Fibroblast of villous mesenchyme (primary cell): ENCODE measurements around the gene TSPAN4. TPM values are rescaled to one million over a fixed set of nuclear protein-coding genes. Genes with fewer than 3 reads are reported as not detected.

ENCODE experiments used
- DNase-seq: peaks from one replicate; pipeline ENCODE4 v3.0.0-alpha.2; 2010; ENCODE audit warnings: low read depth
- H3K4me3 ChIP-seq: 2 replicates; pipeline ENCODE4 v1.5.1; 2011; ENCODE audit warnings: low read depth, mild to moderate bottlenecking, low read length
- total RNA-seq: library from RNA; depleted of rRNA; stranded (reverse); fragments of >200 nt; gene quantifications from 2 replicates; pipeline ENCODE4 v1.2.3, GENCODE V29; 2012
- TF ChIP-seq, protein P1 (sequence below): IDR thresholded peaks from 2 replicates; pipeline ENCODE4 v1.5.1; 2012; ENCODE audit warnings: low read depth, mild to moderate bottlenecking, low read length; ENCODE audit not compliant: insufficient read depth

Gene TSPAN4
- total RNA-seq, 1 donor: 113 TPM

DNA sequence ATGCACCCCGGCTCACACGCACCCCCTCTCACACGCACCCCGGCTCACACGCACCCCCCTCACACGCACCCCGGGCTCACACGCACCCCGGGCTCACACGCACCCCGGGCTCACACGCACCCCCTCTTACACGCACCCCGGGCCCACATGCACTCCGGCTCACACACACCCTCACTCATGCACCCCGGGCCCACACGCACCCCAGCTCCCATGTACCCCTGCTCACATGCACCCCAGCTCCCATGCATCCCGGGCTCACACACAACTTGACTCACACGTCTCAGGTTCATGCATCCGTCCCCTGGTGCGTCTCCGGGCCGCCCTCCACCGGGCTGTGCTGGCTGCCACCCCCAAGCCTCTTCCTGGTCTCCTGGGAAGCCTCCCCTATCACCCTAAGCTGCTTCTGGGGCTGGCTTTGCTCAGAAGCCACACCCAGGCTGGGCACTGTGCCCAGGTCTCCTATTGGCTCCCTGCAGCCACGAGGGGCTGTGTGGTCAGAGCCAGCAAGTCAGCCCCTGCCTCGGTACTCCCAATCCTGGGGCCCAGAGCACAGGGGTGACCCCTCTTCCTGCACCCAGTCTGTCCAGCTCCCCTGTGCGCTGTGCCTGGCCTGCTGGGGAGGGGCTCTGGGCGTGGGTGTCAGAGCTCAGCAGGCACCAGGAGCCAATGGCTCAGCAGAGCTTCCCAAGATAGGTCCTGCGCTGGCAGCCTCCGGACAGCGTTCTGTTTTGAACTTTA is 16.9 kb downstream of the TSPAN4 start:
- peak overlapping the region; percentile 60 for H3K4me3 ChIP-seq
- DNase-seq: peak; percentile 98

DNA sequence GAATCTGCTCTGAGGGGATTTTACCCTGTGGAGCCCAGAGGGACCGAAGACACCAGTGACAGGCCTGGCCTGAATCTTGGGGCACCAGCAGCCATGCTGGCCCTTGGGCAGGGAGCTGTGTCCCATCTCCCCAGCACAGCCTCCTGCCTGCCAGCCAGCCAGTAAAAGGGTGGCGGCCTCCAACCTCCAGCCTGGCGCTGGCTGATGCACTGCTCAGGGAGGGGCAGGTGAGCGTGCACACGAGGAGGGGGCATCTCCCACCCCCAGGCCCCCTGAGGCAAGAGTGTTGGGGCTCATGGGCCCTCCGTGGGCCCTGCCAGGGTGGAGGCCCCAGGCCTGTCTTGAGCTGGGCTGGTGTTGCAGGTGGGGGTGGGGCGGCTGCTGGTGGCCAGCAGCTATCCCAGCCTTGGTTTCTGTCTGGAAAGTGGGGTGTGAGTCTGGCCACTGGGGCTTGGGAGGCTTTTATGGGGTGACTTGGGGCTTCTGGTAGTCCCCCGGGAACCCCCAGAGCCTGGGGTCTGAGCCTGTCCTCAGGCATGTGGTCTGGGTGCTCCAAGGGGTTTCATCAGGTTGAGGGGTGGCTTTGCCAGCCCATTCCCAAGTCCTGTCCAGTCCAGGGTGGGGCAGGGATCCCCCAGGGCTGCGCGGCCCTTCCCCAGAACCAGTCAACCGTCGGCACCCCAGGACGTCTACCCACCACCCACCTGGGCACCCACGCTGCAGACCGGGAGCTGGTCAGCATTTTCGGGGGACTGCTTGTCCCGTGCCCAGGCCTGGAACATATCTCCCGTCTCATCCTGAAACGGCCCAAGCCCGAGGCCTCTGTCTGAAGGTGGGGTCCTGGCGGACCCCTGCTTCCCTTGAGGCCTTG is 17.8 kb downstream of the TSPAN4 start:
- H3K4me3 ChIP-seq: peak overlapping the region; percentile 60
- TF ChIP-seq, protein P1, sequence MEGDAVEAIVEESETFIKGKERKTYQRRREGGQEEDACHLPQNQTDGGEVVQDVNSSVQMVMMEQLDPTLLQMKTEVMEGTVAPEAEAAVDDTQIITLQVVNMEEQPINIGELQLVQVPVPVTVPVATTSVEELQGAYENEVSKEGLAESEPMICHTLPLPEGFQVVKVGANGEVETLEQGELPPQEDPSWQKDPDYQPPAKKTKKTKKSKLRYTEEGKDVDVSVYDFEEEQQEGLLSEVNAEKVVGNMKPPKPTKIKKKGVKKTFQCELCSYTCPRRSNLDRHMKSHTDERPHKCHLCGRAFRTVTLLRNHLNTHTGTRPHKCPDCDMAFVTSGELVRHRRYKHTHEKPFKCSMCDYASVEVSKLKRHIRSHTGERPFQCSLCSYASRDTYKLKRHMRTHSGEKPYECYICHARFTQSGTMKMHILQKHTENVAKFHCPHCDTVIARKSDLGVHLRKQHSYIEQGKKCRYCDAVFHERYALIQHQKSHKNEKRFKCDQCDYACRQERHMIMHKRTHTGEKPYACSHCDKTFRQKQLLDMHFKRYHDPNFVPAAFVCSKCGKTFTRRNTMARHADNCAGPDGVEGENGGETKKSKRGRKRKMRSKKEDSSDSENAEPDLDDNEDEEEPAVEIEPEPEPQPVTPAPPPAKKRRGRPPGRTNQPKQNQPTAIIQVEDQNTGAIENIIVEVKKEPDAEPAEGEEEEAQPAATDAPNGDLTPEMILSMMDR: no peak
- no peak for DNase-seq

More for the DNA sequence above, 16.9 kb downstream of the TSPAN4 start:
- TF ChIP-seq, protein P1: no peak

DNA sequence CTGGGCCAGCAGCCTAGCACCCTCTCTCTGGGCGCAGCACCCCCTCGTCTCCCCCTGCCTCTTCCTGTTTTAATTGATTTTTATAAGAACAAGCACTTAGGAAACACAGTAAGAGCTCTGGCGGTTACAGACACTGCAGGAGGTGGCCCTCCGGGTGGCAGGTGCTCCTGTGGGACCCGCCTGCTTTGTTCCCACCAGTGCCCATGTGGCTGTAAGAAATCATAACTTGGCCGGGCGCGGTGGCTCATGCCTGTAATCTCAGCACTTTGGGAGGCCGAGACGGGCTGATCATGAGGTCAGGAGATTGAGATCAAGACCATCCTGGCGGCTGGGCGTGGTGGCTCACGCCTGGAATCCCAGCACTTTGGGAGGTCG is 18.4 kb downstream of the TSPAN4 start:
- no peak overlapping the region for H3K4me3 ChIP-seq
- DNase-seq: no peak
- TF ChIP-seq, protein P1: no peak

DNA sequence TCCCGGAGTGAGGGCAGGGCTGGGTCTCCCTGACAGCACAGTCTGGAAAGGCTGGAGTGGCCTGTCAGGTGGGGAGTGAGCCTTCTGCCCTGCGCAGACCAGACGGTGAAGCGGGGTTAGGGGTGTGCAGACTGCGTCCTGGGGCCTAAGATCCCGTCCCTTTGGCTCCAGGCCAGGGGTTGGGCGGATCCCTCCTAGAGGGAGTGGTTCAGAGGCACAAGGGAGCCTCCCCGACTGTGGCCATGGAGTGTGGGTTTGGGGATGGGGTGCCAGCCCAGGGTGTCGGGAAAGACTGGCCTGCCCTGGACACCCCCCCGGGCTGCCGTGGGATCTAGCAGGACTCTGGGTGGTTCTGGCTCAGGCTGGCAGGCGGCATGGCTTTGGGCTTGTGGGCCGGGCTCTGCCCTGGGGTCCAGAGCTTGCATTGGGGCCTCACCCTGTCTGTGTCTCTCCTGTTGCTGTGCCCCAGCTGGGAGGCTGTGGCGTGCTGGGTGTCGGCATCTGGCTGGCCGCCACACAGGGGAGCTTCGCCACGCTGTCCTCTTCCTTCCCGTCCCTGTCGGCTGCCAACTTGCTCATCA is 19.5 kb downstream of the TSPAN4 start:
- H3K4me3 ChIP-seq: no peak overlapping the region
- TF ChIP-seq, protein P1: no peak
- no peak for DNase-seq

DNA sequence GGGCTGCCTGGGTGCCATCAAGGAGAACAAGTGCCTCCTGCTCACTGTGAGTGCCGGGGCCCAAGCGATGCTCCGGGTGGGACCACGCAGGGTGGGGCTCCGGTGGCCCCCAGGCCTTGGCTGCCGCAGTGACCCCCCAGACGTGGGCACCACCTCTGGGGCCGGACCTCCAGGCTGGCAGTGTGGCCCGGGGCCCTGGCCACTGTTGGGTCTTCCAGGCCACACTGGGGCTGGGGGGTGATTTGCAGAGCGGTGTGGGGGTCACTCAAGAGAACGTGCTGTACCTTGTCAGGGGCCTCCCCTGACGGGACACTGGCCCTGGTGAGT is 20.0 kb downstream of the TSPAN4 start:
- H3K4me3 ChIP-seq: no peak overlapping the region
- DNase-seq: no peak
- TF ChIP-seq, protein P1: no peak

DNA sequence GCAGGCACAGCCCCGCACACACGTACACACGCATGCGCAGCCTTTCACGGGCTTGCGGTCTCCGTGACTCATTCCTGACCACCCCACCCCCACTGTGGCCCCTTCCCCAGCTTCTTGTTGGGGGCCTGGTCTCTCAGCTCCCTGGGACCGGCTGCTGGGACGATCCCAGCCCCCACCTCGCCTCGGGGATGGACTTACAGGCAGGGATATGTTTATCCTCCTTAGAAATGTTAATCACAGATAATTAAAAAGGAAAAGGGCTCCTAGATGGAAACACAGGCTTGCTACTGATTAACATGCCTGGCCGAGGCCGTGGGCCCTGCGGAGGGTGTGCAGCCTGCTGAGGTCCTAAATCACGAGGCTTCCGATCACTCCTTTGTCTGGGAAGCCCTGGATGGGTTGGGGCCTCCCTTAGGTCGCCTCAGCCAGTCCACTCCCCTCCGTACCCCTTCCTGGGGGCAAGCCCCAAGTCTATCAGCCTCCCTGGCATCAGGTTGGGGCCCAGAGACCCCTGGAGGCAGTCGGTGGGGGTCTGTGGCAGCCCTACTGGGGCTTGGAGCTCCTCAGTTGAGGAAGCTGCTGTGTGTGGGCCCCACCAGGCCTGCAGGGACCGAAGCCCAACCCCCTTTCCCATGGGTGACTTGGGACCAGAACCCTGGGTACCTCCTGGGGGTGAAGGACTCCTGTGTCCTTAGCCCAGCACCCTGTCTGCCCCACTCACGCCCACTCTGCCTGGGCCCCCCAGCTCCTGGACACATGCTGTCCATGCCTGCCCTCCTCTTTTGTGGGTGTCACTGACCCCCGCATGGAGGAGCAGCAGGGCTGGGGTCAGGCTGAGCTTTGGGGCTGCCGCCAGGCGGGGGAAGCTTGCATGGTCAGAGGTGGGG is 20.6 kb downstream of the TSPAN4 start:
- TF ChIP-seq, protein P1: no peak
- H3K4me3 ChIP-seq: no peak overlapping the region
- DNase-seq: no peak
